Caco-2 (cell line): ENCODE data around the gene DPP10. TPM values are rescaled to one million over a fixed set of nuclear protein-coding genes. Genes with fewer than 3 reads are reported as not detected.

Source experiments
- BruUV-seq: library from RNA; stranded (reverse); fragments of 400-500 nt; replicated peaks from 2 replicates; lab custom pipeline; 2021; lab: Mats Ljungman, UMichigan
- CTCF ChIA-PET: fragments of 300-600 bp; sonication (Branson Sonifier 250); formaldehyde crosslinking; loops from one replicate; lab custom pipeline; 2022; ENCODE audit warnings: antibody characterized with exemption; lab: Charles Lee
- POLR2A ChIA-PET: fragments of 300-600 bp; sonication (Branson Sonifier 250); formaldehyde crosslinking; loops from one replicate; lab custom pipeline; 2022; ENCODE audit warnings: antibody characterized with exemption; lab: Charles Lee
- DNase-seq, 2 experiments: peaks; one replicate each; pipeline versions ENCODE4 v3.0.0 to v3.0.0-alpha.2; 2020 to 2022
- H3K27me3 ChIP-seq: replicated peaks from 2 replicates; pipeline ENCODE4 v1.6.0; 2011; ENCODE audit warnings: low read length; ENCODE audit not compliant: control insufficient read depth, insufficient read depth
- H3K36me3 ChIP-seq: 2 replicates; pipeline ENCODE4 v1.5.1; 2011; ENCODE audit warnings: low read length; ENCODE audit not compliant: control insufficient read depth, insufficient read depth
- H3K4me1 ChIP-seq: fragments of 250-450 bp; sonication (Bioruptor Pico); 2 replicates; pipeline ENCODE4 v1.5.1; 2020; ENCODE audit warnings: mild to moderate bottlenecking
- H3K4me3 ChIP-seq: 2 replicates; pipeline ENCODE4 v1.5.1; 2011; ENCODE audit warnings: low read depth, mild to moderate bottlenecking, control low read depth, low read length
- H3K9me3 ChIP-seq: fragments of 250-450 bp; sonication (Bioruptor Pico); 2 replicates; pipeline ENCODE4 v1.5.1; 2020; ENCODE audit warnings: mild to moderate bottlenecking, moderate library complexity
- H3K27ac Mint-ChIP-seq: one replicate; pipeline ENCODE4 v1.8.0; 2022; ENCODE audit warnings: mixed read lengths; ENCODE audit not compliant: unreplicated experiment
- H3K27me3 Mint-ChIP-seq: one replicate; pipeline ENCODE4 v1.8.0; 2022; ENCODE audit warnings: mixed read lengths; ENCODE audit not compliant: insufficient read depth, unreplicated experiment
- H3K36me3 Mint-ChIP-seq: one replicate; pipeline ENCODE4 v1.8.0; 2022; ENCODE audit warnings: mild to moderate bottlenecking, mixed read lengths; ENCODE audit not compliant: insufficient read depth, unreplicated experiment
- H3K4me1 Mint-ChIP-seq: one replicate; pipeline ENCODE4 v1.8.0; 2022; ENCODE audit warnings: low read depth, mixed read lengths; ENCODE audit not compliant: unreplicated experiment
- H3K4me3 Mint-ChIP-seq: one replicate; pipeline ENCODE4 v1.8.0; 2022; ENCODE audit warnings: mild to moderate bottlenecking, moderate library complexity, mixed read lengths; ENCODE audit not compliant: unreplicated experiment
- H3K9me3 Mint-ChIP-seq: one replicate; pipeline ENCODE4 v1.8.0; 2022; ENCODE audit warnings: mixed read lengths; ENCODE audit not compliant: unreplicated experiment
- CTCF ChIP-seq, 2 experiments: fragments of 200-600 bp in 1 of 2; IDR thresholded peaks; 1 replicate in 1 of 2; 2 replicates in 1 of 2; pipeline versions ENCODE4 v1.5.1 to v1.8.0; 2011 to 2022; ENCODE audit warnings: antibody characterized with exemption in 1 of 2, control low read depth in 1 of 2, inconsistent platforms in 1 of 2, low read depth in 1 of 2, low read length in 1 of 2, mild to moderate bottlenecking in 1 of 2, moderate library complexity in 1 of 2; ENCODE audit not compliant: insufficient read depth in 1 of 2, severe bottlenecking in 1 of 2, unreplicated experiment in 1 of 2
- intact Hi-C: fragments of 100-400 bp; cut with micrococcal nuclease; formaldehyde crosslinking; loops from one replicate; pipeline ENCODE4 v1.10.0; 2022; ENCODE audit not compliant: unreplicated experiment
- total RNA-seq: library from RNA; stranded (reverse); gene quantifications from 2 replicates; pipeline ENCODE4 v1.2.3, GENCODE V29; 2022

Gene DPP10
- total RNA-seq, 1 experiment from 2014 or later = not detected

- no TSS peak for BruUV-seq
- Mint-ChIP-seq H3K27ac (no peak overlapping the region), H3K4me1 (no peaks in the 10 kb centered on the region), H3K27me3 (no peaks in the 10 kb centered on the region), H3K36me3 (no peaks in the 10 kb centered on the region), H3K9me3 (no peaks in the 10 kb centered on the region), H3K4me3 (no peak overlapping the region)
- Histone ChIP-seq H3K4me3 (no peak overlapping the region), H3K27me3 (no peaks in the 10 kb centered on the region), H3K4me1 (no peaks in the 10 kb centered on the region), H3K9me3 (no peaks in the 10 kb centered on the region), H3K36me3 (no peaks in the 10 kb centered on the region)
- intact Hi-C loops = no loop called here
- CTCF ChIA-PET = no interaction called here
- peak in 1 of 2 experiments; percentile 13 for TF ChIP-seq CTCF (IDR thresholded peaks at IDR 0.05; ENCODE audit: insufficient read depth in 1 of 2, low read depth in 1 of 2, low read length in 1 of 2, severe bottlenecking in 1 of 2, unreplicated experiment in 1 of 2)
- DNase-seq = no peak
- POLR2A ChIA-PET = no interaction called here
Measured at GRCh38 chr2:115541814-115542213, 1099.4 kb downstream of the DPP10 start.

GRCh38 chr2:115542331-115542730 lies 1099.9 kb downstream of the DPP10 start:
- no peak overlapping the region for H3K4me3 ChIP-seq
- Mint-ChIP-seq H3K27me3 (no peaks in the 10 kb centered on the region), H3K9me3 (no peaks in the 10 kb centered on the region), H3K4me1 (no peaks in the 10 kb centered on the region), H3K36me3 (no peaks in the 10 kb centered on the region), H3K4me3 (no peak overlapping the region), H3K27ac (no peak overlapping the region)
- ChIA-PET CTCF (no interaction called here), POLR2A (no interaction called here)
- TF ChIP-seq CTCF (IDR thresholded peaks at IDR 0.05; ENCODE audit: insufficient read depth in 1 of 2, low read depth in 1 of 2, low read length in 1 of 2, severe bottlenecking in 1 of 2, unreplicated experiment in 1 of 2) = no peak
- no peaks in the 10 kb centered on the region for H3K27me3 ChIP-seq
- no peaks in the 10 kb centered on the region for H3K36me3 ChIP-seq
- BruUV-seq = no TSS peak
- no peaks in the 10 kb centered on the region for H3K9me3 ChIP-seq
- no peaks in the 10 kb centered on the region for H3K4me1 ChIP-seq
- DNase-seq = no peak
- intact Hi-C loops = no loop called here

GRCh38 chr2:115543024-115543423 lies 1100.6 kb downstream of the DPP10 start:
- Histone ChIP-seq H3K27me3 (no peaks in the 10 kb centered on the region), H3K36me3 (no peaks in the 10 kb centered on the region), H3K4me3 (no peak overlapping the region), H3K4me1 (no peaks in the 10 kb centered on the region), H3K9me3 (no peaks in the 10 kb centered on the region)
- Mint-ChIP-seq H3K4me3 (no peak overlapping the region), H3K36me3 (no peaks in the 10 kb centered on the region), H3K27ac (no peak overlapping the region), H3K27me3 (no peaks in the 10 kb centered on the region), H3K9me3 (no peaks in the 10 kb centered on the region), H3K4me1 (no peaks in the 10 kb centered on the region)
- TF ChIP-seq CTCF (IDR thresholded peaks at IDR 0.05; ENCODE audit: insufficient read depth in 1 of 2, low read depth in 1 of 2, low read length in 1 of 2, severe bottlenecking in 1 of 2, unreplicated experiment in 1 of 2) = no peak
- ChIA-PET POLR2A (no interaction called here), CTCF (no interaction called here)
- intact Hi-C loops = no loop called here
- DNase-seq = no peak
- BruUV-seq = no TSS peak
